GM21526 (cell line): ENCODE data around the gene CAPN10.
"Not testable (repeated sequence)": the region's sequence is repeated elsewhere in the genome, so short reads cannot be mapped to it uniquely, and the experiment has no call there.

ENCODE experiments used
- ATAC-seq: cut with Tn5 transposase; IDR thresholded peaks from one replicate; pipeline ENCODE4 v1.9.1; 2021; ENCODE audit warnings: moderate library complexity; ENCODE audit not compliant: unreplicated experiment, low FRiP score

CAPN10 gene, protein sequence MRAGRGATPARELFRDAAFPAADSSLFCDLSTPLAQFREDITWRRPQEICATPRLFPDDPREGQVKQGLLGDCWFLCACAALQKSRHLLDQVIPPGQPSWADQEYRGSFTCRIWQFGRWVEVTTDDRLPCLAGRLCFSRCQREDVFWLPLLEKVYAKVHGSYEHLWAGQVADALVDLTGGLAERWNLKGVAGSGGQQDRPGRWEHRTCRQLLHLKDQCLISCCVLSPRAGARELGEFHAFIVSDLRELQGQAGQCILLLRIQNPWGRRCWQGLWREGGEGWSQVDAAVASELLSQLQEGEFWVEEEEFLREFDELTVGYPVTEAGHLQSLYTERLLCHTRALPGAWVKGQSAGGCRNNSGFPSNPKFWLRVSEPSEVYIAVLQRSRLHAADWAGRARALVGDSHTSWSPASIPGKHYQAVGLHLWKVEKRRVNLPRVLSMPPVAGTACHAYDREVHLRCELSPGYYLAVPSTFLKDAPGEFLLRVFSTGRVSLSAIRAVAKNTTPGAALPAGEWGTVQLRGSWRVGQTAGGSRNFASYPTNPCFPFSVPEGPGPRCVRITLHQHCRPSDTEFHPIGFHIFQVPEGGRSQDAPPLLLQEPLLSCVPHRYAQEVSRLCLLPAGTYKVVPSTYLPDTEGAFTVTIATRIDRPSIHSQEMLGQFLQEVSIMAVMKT

DNA sequence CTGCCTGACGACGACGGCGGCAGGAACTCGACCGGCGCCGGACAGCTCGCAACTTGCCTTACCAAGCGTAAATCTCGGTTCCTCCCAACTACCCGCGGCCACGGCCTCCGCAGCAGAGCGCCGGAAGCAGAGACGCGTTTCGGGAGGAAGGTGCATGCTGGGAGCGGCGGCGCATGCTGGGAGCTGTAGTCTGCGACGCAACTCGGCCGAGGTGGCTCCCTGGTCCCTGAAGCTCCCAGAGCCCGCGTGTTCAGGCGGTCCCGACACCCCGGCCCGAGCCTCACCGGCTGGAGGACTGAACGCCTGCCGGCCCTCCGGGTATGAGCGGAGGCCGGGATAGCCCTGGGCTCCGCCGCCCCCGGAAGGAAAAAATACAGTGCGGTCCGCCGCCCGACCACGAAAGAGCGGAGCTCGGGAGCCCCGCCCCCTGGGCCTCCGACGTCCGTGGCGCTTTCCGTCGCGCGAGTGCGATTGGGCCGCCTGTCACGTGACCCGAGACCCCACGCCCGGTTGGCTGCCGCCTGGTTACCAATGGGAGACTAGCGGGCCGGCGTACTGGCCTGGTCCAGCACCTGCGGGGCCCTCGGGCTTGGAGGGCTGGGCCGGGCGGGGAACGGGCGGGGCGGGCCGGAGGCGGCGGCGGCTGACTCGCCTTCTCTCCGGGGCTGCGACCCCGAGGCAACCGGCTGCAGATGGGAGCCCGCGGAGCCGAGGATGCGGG, at the start of gene CAPN10:
CAPN10 (plus strand) TSS at position 537 of the 721 bp plus-strand sequence; CDS start at position 715, 178 bp downstream.
- peak; percentile 55 for ATAC-seq

- ATAC-seq, result no peak
These were observed 48.3 kb upstream of the CAPN10 start for GRCh38 chr2:240538031-240538780.

- ATAC-seq, result not testable (repeated sequence)
These were observed 47.4 kb upstream of the CAPN10 start for GRCh38 chr2:240539101-240539500.

DNA sequence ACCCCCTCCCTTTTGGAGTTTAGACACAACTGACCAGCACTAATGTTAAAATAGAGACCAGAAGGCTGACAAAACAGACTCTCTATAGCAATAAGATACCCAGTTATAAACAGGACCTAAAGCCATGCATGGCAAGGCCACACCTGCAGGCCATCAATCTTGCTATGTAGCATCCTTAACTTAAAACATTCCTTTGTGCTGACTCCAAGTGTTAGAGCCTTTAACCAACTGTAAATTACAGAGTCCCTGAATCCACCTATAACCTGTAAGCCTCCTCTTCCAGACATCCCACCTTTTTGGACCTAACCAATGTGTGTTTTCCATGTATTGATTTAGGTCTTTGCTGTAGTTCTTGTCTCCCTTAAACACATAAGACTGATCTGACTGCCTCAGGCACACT, 46.6 kb upstream of the CAPN10 start:
- no peak for ATAC-seq

- ATAC-seq, result no peak
These were observed 35.2 kb upstream of the CAPN10 start for GRCh38 chr2:240551288-240551687.

DNA sequence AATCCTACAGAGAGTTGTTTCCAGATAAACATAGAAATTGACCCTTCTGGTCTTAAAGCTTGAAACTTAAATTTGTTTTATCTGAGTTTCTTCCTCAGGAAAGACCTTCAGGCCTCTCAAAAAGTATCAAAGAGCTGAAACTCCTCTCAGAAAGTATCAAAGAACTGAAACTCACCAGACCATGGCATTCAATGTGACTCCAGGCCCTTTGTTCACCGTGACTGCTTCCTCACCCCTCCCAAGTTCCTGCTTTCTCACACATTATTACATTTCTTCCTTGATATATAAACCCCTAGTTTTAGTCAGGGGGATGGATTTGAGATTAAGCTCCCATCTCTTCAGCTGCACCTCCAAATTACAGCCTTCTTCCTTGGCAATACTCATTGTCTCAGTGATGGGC, 34.7 kb upstream of the CAPN10 start:
- no peak for ATAC-seq

DNA sequence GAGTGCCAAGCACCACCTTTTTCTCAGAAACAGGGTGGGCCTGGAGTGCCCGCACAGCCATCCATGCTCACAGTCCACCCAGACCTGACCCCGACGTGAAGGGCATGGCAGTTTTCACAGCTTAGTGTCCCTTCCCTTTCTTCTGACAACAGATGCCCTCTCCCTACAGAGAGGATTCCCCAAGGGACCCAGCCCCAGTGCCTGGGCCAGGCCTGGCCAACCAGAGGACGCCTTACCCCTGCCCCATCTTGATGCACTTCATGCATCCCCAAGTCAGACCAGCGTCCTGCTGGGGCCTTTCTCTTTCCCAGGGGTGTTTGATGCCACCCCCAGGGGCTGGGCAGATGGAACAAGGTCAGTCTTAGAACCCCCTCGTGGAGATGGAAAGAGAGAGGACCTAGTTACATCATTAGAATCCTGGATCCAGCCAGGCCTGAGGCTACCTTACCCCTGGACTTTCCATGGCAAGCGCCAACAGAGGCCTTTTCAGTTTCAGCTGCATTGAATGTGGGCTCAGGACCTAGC, 32.5 kb upstream of the CAPN10 start:
- no peak for ATAC-seq

GRCh38 chr2:240554767-240555493, 31.6 kb upstream of the CAPN10 start:
- ATAC-seq, result no peak

GRCh38 chr2:240555541-240556250, 30.8 kb upstream of the CAPN10 start:
- ATAC-seq, result no peak

DNA sequence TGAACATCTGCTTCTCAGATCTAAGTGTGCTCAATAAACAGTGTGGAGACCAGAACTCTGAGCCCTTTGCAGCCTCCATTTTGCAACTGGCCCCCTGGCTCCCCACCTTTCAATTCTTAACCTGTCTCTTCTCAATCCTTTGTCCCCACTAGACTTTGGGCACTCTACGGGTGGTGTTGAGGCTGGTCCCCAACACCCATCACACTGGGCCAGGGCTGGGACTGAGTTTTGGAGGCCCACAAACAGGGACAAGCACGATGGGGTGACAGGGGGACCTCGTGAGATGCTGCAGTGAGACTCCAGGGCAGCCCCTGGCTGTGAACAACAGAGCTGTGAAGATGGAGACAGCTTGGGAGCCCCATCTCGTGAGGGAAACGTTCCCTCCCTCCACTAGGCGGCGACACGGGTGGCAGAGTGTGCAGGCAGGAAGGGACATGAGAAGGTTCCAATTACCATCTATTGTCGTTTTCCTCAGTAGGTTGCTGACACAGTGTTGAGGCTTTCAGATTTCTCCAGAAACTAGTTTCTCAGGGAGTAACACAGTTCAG, 29.9 kb upstream of the CAPN10 start:
- no peak for ATAC-seq

DNA sequence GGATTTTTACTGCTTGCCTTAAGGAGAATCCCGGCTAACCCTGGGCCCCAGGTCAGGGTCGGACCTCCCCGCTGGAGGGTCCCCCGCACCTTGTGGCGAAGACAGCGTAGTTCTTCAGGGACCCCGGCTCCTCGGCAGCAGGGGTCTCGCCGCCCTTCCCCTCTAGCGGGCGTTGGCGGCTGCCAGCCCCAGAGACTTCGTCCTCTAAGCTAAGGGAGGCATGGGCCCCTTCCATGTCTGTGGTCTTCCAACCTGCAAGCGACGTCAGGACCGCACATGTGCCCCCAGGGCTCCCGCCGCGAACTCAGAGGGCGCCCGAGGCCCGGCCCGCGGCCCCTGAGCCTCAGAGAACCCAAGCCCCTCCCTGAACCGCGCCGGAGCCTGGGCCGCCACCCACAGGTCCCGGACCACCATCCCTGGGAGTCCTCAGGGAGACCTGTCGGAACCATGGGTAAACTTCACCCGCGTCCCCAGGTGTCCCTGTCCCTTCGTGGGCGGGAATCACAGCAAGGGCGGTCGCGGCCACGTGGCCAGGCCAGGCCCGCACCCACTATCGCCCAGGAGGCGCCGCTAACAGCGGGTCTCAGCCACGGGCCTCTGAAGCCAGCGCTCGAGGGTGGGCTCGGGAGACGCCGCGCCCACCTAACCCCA, 29.3 kb upstream of the CAPN10 start:
- no peak for ATAC-seq

DNA sequence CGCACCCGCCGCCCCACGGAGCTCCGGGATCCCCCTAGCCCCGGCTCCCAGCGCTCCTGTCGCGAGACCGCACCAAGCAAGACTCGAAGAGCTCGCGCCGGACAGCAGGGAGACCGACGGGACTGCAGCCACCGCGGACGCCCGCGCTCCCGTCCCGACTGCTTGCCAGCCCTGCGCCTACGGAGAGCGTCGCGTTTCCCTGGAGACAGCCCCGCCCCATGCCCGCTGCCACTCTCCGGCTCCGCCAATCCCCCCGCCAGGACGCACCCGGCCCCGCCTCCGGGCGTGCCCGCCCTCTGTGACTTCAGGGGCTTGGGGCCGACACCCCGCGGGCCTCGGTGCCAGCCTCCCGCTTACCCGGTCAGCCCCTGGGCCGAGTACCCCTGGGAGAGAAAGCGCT, 28.7 kb upstream of the CAPN10 start, which contains the start of gene ANKMY1:
ANKMY1 (minus strand) TSS at position 181 of the 400 bp plus-strand sequence. CDS start 653 bp downstream, outside the sequence.
- no peak for ATAC-seq

DNA sequence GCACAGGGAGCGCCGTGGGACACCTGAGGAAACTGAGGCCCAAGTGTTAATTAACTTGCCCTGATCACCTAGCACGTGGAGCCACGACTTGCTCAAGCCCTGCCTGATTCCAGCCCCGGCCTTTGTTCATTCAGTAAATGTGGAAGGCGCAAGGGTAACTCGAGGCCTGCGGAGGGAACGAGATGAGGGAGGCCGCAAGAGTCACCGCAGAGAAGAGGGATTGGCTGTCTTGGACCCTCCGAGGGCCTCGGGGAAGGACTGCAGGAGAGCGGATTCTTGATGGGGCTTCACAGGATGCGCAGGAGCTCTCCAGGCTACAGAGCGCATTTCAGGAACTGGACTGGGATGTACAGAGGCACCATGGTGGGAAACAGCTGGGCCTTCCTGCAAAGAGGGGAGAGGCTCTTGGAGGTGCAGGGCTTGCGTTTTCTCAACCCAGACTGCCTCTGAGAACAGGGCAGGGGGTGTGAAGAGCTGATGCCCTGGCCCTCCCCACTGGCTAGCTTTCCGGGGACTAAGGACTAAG, 28.2 kb upstream of the CAPN10 start:
- no peak for ATAC-seq

DNA sequence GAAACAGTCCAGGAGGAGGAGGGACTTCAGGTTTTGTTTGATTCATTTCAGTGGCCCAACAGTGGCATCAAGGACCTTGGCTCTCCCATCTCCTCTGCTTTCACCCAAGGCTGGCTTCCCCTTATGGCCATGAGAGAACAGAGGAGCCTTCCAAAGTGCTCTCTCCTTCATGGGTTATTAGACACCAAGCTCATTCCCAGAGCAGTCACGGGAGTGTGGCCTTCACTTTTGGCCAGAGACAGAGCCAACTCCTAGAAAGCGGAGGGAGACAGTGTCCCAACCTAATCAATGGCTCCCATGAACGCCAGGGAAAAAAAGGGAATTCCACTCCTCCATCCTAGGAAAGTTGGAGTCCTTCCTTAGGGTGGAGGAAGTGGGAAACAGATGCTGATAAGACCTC, 27.2 kb upstream of the CAPN10 start:
- no peak for ATAC-seq

DNA sequence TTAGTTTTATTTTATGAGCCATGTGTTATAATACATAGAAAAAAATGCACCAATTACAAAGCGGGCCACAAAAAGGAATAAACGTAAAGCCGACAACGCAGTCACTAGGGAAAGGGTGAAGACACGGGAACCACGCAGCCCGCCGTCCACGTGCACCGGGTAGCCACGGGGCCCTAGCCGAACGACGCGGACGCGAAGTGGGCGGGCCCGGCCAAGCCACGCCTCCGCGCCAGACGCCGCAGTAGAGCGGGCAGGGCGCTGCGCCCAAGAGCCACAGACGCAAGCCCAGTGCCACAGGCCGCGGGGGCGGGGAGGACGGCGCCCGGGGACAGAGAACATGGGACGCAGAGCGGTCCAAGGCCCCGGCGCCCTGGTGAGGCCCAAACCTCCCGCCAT, 26.5 kb upstream of the CAPN10 start, which contains the start of gene DUSP28:
DUSP28 (plus strand) TSS at position 274 of the 396 bp plus-strand sequence. CDS start 328 bp downstream, outside the sequence.
- ATAC-seq, result peak; percentile 40

GRCh38 chr2:240560480-240561324, 25.8 kb upstream of the CAPN10 start:
- ATAC-seq, result peak; percentile 53
